HG03139 (cell line): ENCODE results near the gene DUSP12.

Source experiments
- ATAC-seq: cut with Tn5 transposase; IDR thresholded peaks from one replicate; pipeline ENCODE4 v1.9.1; 2021; ENCODE audit not compliant: unreplicated experiment

The DUSP12 gene

DNA sequence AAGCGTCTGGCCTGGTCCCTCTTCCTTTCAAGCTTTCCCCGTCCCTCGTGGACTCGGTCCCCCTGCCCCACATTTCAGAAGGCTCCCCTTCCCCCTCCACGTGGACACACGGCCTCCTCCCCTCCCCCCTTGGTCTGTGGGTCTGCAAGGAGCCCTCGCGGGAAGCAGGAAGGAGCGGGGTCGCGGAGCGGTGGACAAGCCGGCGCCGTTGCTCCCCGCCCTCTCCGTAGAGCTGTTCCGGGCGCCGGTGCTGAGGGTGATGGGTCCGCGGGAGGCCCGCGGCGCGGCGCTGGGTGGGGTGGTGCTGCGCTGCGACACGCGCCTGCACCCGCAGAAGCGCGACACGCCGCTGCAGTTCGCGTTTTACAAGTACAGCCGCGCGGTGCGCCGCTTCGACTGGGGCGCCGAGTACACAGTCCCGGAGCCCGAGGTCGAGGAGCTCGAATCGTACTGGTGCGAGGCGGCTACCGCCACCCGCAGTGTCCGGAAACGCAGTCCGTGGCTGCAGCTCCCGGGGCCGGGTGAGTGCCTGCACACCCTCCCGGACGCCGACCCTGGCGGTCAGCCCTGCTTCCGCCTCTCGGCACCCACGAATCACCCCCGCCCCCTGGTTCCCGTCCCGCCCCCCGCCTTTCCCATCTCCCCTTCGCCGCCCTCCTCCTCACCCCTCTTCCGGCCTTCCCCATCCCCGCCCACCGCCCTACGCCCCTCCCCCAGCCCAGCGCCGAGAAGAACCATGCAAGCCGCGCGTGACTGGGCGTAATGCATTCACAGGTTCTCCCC lies 22.9 kb upstream of the DUSP12 start:
- ATAC-seq, result peak; percentile 49

DNA sequence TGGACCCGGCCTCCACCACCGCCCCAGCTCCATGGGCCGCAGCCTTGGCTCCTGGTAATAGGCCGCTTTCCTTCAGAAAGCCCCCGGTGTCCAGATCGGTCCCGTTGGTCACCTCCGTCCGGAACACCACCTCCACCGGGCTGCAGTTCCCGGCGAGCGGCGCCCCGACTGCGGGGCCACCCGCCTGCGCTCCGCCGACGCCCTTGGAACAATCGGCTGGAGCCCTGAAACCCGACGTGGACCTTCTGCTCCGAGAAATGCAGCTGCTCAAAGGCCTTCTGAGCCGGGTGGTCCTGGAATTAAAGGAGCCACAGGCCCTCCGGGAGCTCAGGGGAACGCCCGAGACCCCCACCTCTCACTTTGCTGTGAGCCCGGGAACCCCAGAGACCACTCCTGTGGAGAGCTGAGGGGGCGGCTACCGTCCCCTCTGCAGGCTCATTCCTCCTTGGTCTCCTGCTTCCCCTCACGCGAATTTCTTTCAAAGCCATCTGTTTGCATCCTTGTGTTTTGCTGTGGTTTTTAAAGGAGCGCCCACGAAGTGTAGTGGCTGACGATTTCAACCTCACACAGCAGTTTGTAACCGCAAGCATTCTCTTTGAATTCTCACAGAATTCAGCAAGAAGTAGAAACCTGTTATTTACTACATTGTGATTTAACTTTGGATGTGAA lies 22.2 kb upstream of the DUSP12 start:
- no peak for ATAC-seq

DNA sequence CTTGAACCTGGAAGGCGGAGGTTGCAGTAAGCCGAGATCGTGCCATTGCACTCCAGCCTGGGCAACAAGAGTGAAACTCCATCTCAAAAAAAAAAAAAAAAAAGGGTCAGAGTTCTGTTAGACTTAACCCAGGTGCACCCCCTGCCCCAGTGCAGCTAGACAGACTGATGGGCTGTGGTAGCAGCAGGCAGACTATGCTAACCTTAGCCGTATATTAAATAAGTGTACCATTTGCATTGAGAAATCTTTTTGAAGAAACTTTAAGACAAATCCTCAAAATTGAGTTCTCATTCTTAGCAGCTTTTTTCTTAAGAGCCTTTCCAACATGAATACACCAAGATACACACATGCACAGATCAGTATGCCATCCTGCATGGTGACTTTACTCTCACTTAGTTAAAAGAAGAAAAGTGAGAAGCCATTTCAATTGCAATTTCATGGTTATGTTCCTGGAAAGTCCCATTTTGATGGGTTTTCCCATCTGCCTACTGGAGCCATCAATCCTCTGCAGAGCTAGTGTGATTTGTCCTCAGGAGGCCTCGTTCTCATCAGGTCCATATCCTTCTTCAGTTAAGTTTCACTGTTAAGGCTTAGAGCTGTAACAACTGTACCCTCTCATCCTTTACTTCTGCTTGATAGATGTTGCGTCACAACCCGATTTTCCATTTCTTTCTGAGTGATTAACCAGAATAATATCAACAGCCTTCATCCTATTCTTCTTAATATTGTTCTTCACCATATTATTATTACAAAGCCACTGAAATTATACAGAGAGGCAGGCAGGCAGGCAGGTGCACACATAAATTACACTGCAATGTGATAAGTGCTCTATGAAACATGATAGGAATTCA lies 21.0 kb upstream of the DUSP12 start:
- ATAC-seq, result no peak

DNA sequence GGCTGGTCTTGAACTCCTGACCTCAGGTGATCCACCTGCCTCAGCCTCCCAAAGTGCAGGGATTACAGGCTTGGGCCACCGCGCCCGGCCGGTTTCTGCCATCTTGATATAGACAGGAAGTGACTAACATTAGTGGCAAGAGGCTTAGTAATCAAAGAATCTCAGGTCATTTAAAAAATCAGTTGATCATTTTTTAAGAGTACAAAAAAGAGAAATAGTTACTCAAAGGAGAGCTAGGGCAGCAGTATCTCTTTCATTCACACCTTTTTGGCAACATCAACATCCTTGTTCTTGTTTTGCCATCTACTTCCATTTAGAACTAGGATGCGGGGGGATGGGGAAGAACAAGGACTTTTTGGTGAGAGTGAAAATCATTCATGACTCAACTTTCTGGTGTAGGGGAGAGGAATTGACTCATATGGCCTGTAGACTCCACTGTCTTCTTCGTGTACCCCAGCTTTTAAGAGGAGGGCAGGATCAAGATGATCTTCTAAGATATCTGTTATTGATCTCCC lies 19.5 kb upstream of the DUSP12 start:
- no peak for ATAC-seq

DNA sequence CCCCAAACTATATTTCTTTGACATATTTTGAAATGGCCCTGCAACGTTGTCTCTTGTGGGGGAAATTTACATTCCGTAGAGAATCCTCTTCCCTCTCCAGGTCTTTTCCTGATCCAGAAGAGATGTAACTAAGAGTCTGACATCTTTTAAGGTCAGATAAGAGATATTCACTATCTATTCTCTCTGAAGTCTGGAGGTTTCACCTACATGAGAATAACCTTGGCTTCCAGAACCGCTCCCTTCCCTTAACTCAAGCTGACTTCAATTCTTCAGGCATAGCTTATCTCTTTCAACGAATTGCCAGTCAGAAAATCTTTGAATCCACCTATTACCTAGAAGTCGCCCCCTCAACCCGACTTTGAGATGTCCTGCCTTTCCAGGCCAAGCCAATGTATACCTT lies 18.3 kb upstream of the DUSP12 start:
- ATAC-seq, result no peak

DNA sequence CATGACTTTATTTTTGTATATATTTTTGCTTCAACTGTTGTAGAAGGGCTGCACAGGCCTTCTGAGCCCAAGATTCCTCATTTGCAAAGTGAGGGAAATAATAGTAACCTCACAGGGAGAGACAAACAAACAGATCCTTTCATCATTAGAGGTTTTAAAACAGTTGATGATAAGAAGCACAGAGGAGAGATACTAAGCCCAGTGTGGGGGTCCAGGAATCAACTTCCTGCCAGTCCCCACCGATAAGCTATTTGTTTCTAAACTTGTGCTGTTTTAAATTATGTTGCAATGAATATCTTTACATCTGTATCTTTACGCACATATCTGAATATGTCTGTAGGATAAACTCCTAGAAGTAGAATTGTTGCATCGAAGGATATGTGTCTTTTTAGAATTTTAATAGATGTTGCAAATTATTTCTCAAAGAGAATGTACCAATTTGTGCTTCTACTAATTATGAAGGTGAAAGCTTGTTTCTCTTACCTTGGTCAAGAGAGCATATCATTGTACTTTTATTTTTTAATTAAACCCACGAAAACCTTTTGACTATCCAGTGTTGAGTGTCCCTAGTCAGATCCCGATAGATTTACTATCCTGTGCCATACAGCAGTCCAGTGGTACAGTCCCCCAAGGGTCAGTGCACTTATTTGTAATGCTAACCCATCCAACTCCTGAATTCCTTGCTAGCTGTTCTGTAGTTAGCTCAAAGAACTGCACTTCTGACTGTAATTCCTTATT lies 17.4 kb upstream of the DUSP12 start:
- ATAC-seq, result no peak

DNA sequence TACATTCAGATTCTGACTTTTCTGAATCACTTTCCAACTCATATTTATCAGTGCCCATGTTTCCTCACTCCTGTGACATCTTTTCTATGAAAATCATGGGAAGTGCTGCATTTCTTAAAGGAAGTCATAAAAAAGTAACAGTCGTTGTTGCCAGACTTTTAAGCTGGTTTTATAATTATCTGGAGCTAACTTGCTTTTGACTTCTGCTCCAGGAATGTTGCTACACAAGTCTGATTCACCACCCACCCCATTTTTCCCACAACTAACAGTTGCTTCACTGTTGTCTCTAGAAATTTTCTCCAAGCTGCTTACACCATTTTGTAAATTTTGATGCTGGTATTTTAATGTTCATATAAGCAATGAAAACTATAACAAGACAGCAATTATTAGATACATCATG lies 16.1 kb upstream of the DUSP12 start:
- ATAC-seq, result no peak

DNA sequence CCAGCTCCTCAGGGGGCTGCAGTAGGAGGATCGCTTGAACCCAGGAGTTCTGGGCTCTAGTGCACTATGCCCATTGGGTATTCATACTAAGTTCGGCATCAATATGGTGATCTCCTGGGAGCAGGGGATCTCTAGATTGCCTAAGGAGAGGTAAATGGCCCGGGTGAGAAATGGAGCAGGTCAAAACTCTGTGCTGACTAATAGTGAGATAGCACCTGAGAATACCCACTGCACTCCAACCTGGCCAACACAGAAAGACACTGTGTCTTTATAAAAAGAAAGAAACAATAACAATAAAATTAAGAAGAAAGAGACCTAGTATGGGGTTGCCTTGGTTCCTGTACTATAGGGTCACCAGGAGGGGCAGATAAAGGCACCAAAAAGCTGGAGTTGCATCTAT lies 13.7 kb upstream of the DUSP12 start:
- ATAC-seq, result no peak

DNA sequence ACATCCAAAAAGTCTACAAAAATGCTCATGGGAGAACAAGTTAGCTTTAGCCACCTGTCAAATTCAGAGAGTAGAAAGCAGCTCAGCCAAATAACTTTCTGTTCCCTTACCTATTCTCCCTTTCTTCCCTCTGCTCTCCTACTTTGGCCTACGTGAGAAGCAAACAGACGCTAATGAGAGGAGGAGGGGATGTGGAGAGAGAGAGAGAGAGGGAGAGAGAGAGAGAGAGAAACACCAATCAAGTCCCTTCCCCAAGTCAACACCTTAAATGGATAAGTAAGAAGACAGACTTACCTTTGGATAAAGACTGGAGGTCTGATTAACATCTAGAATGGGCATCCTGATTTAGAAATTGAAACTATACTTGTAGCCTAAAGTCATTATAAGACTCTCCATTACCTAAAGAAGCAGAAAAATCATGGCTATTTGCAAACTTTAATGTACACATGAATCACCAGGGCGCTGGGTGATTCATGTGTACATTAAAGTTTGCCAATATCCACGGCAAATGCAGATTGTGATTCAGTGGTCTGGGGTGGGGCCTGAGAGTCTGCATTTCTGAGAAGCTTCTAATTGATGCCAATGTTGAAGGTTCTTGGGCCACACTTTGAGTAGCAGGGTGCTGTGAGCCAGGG lies 13.1 kb upstream of the DUSP12 start:
- ATAC-seq, result no peak

DNA sequence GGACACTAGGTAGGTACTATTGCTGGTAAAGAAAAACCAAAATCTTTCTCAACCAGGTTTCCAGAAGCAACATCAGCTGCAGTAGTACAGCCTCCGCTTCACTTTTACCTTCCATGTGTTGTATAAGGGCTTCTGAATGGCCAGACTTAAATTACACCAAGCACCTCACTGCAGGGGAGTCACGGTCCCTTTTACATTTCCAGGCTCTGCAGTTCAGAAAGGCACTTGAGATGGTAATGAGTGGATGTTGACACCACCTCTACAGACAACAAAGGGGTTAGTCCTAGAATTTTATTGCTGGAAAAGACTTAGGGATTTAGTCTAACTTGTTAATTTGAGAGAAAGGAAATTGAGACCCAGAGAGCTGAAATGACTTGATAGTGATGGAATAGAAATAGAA lies 12.0 kb upstream of the DUSP12 start:
- ATAC-seq, result no peak

DNA sequence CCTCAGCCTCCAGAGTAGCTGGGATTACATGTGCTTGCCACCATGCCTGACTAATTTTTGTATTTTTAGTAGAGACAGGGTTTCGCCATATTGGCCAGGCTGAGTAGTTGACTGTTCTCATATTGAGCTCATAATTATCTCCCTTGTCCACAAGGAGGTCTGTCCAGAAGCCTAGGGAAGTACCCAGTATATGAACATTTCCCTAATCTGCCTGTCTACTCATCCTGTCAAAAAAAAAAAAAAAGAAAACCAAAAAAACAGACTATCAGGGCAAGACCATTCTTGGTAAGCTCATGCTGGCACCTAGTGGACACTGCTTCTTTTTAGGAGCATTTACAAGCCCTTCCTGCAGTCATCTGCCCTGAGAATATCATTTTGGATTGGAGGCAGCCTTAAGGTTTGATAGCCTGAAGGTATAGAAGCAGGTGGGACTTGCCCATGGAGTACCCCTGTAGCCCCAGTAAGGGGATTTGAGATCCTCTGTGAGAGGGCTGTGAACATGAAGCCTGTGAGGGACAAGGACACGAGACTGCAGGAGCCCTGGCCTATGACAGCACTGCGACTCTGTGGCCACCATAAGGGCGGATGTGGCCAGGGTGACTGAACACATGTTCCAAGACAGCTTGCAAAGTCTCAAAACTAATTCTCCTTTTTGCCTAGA lies 10.8 kb upstream of the DUSP12 start:
- ATAC-seq, result peak; percentile 59

DNA sequence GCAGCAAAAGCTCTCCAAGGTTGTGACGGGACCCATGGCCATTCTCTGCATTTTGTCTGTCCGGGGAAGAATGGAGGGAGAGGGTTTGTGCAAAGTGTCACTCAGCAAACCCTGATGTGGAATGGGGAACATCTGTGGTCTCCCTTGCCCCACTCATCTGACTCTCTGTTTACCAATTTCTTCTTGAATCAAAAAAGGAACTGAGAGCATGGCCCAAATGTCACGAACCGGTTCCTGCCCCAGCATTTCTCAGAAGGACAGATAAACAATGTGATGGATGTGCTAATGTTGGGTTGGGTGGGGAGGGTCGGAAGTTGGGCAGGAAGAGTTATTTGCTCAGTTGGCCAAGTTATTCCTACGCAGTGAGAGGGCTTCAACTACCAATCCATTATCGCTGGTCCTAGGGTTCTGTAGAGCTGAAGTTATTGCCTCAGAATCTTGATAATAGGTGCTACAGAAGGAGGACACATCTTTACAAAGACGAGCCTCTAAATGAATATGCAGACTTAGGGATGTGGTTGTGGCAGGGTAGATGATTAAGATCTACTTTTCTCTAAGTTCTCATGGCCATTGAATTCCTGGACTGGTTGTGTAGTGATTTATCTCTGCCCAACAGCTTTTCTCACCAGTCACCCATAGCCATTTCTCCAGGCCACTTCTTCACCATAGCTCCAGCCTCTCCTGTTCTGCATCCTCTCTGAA lies 9.6 kb upstream of the DUSP12 start:
- no peak for ATAC-seq

DNA sequence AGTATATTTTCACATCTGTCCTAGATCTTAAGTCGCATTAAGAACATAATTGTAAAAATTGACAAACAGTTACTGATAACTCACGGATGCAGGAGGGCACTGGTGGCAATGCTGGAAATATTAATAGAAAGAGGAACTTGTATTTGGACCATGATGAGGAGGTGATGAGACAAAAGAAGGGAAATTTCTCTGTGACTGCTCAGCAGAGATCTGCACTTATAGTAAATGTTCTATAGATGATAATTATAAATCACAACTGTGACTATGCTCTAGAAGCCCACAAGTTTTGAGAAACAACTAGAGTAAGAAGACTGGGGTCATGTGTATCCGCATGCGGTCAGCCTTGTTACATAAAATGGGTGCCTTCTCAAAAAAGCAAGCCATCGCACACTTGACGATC lies 8.7 kb upstream of the DUSP12 start:
- no peak for ATAC-seq

DNA sequence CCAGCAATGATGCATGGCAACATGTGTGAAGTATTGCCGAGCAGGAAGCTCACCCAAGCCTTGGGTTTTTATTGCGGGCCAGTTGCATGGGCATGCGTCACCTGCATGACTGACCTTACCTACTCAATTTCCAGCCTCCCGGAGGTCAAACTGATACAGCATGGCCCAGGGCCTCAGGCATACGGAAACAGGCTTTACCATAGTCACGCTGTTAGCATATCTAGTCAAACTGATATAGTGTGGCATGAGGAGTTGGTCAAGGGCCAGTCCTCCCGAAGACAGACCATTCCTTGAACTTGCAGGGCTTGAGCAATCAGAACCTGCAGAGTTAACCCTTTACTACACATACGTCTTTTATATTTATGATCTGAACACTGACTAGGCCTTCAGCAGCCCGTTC lies 6.4 kb upstream of the DUSP12 start:
- no peak for ATAC-seq

DNA sequence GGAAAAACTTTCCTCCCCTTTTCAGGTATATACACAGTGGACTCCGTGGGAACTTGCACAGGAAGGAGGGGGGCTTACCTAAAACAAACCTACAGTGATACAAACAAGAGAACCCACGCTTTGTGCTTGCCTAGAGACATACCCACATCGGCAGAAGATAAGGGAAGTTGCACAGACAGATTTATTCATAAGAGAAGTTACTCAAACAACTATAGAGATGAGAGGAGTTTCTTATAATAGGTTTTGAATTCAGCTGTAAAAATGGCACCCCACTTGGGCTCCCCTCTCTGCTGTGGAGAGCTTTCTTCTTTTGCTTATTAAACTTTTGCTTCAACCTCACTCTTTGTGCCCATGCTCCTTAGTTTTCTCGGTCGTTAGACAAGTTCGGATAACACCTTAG lies 1.8 kb upstream of the DUSP12 start:
- ATAC-seq, result no peak

DNA sequence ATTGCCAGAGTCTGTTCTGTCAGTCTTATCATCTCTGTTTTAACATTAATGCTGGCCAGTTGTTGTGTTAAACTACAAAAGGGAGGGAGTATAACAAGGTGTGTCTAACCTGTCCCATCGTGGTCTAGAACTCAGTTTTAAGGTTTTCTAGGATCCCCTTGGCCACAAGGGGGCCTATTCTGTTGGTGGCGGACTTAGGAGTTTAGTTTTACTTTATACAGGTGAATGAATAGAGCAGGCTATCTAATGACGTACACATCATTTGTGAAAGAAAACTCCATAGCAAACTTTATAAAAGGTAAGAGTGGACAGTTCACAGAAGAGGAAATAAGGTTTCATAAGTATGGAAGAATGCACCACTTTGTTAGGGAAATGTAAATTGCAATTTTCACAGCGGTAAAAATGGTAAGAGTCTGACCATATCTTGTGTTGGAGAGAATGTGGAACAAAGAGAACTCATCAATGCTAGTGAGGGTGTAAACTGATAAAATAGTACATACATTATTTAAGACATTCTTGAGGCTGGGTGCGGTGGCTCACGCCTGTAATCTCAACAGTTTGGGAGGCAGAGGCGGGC lies 14.0 kb downstream of the DUSP12 start:
- no peak for ATAC-seq

DNA sequence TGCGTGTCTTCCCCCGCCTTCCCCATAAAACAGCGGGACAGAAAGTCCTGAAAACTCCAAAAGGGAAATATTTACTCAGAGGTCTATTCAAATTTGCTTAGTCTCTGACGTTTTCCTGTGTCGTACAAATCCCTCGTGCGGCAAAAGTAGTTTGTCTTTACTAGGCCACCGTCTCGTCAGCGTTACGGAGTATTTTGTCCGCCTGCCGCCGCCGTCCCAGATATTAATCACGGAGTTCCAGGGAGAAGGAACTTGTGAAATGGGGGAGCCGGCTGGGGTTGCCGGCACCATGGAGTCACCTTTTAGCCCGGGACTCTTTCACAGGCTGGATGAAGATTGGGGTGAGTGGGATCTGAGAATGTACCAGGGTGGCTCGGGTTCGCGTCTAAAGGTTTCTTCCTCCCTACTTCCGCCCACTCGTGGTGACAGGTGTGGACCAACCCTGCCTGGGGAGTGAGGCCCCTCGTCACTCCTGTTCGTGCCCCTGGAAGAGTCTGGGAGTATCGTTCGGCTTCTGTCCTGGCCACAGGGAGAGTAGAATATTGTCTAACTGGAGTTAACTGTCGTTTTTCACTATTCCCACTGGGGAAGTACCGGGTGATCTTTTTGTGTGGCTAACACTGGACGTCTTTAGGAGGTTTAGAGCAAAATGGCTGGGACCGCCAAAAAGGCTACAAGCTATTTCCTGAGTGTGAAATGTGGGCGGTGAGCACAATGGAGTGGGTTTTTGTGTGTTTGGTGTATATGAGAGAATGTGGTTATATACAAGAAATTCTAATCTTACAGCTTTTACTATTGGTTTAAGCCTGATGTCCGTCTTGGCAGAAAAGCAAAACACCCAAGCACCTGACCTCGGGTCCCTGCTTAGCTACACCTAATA lies 16.8 kb downstream of the DUSP12 start, which contains the start of gene ATF6:
TSS of gene ATF6 (plus strand) at position 219 of the 880 bp plus-strand sequence. CDS start at position 260, 41 bp downstream.
- ATAC-seq, result peak; percentile 70

DNA sequence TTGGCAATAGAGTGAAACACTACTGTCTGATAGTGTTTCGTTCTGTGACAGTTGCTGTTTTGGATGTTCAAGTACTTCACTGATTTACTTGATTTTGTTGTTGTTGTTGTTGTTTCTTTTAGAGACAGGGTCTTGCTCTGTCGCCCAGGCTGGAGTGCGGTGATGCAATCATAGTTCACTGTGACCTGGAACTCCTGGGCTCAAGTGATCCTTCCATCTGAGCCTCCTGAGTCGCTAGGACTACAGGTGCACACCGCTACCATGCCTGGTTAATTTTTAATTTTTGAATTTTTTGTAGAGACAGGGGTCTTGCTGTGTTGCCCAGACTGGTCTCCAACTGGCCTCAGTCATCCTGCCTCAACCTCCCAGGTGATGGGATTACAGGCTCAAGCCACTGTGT lies 18.9 kb downstream of the DUSP12 start:
- no peak for ATAC-seq
